22Rv1 (cell line): ENCODE measurements around the gene DYRK3.

Experiments used
- CTCF ChIP-seq: fragments of 450-650 bp; IDR thresholded peaks from 2 replicates; pipeline ENCODE4 v1.5.1; 2017; ENCODE audit warnings: mild to moderate bottlenecking
- ZFX ChIP-seq: fragments of 450-650 bp; IDR thresholded peaks from 2 replicates; pipeline ENCODE4 v1.6.1; 2017; ENCODE audit warnings: antibody characterized with exemption, borderline replicate concordance

- TF ChIP-seq ZFX (no peak), CTCF (no peak)
Measured at GRCh38 chr1:206633708-206634121, 1.6 kb upstream of the DYRK3 start.
